HL-60/S4 (cell line): ENCODE results near the gene RNF40.

ENCODE experiments used
- in situ Hi-C: fragments of 300-500 bp; cut with MboI; formaldehyde crosslinking; loops from 2 replicates; pipeline ENCODE4 v1.14.3; 2022; ENCODE audit warnings: low sequenced_read_pairs

RNF40 gene

DNA sequence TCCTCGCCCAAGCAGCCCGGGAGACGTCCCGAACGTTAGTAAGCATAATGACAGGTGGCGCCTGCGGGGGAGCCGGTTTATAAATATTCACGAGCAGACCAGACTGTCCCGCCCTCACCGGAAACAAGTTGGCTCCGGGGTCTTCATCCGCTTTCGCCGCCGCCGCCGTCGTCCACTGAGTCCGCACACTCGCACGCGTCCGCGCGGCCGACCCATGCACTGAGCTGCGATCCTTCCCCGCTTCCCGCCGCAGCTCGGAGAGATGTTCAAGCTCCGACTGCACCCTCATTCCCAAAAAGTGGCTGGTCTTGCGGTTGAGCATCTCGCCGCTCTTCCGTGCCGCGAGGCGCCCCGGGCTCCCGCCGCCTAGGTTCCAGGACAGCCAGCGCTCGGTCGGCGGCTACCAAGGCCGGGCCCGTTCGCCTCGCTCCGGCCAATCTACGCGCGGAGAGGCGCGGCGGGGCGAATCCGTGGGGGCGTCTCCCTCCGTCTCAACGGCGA lies 645 bp upstream of the RNF40 start:
- in situ Hi-C loops, result no loop called here

- in situ Hi-C loops, result no loop called here
These were observed 1.0 kb downstream of the RNF40 start for GRCh38 chr16:30762991-30763725.

GRCh38 chr16:30764086-30764485 lies 2.0 kb downstream of the RNF40 start:
- in situ Hi-C loops, result no loop called here

DNA sequence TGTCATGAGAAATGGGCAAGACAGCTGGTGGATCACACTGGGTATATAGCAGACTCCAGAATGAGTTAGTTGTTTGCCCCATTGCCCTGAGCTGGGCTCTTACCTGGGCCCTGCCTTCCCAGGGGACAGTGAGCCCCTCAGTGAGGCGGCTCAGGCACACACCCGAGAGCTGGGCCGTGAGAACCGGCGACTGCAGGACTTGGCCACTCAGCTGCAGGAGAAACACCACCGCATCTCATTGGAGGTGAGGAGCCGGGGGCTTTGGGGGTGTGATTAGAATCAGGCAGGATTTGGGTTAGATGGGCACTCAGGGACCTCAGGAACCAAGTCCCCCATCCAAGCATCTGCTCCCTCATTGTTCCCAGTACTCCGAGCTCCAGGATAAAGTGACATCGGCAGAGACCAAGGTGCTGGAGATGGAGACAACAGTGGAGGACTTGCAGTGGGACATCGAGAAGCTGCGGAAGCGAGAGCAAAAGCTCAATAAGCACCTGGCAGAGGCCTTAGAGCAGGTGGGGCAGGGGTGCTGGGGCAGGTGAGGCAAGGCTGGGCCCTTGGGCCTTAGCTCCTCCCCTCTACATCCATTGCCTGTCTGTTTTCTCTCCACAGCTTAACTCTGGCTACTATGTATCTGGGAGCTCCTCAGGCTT lies 2.8 kb downstream of the RNF40 start:
- in situ Hi-C loops, result no loop called here

GRCh38 chr16:30766206-30766932 lies 4.2 kb downstream of the RNF40 start:
- in situ Hi-C loops, result no loop called here

- in situ Hi-C loops, result no loop called here
These were observed 4.8 kb downstream of the RNF40 start for GRCh38 chr16:30766933-30767284.

DNA sequence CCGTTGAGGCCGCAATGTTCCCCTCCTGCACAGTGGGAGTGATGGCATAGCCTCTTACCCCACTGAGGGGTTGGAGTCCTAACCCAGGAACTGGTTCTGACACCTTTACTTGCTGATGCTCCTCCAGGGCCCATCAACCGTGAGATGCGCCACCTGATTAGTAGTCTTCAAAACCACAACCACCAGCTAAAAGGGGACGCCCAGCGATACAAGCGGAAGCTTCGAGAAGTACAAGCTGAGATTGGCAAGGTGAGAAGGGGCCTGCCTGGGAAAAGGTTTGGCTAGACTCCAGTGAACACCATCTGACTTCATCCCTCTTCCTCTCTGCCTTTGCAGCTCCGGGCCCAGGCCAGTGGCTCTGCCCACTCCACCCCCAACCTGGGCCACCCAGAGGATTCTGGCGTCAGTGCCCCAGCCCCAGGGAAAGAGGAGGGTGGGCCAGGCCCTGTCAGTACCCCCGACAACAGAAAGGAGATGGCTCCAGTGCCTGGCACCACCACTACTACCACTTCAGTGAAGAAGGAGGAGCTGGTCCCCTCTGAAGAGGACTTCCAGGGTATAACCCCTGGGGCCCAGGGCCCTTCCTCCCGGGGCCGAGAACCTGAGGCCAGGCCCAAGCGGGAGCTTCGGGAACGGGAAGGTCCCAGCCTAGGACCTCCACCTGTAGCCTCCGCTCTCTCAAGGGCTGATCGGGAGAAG lies 5.8 kb downstream of the RNF40 start:
- in situ Hi-C loops, result no loop called here

GRCh38 chr16:30768583-30769181 lies 6.6 kb downstream of the RNF40 start:
- in situ Hi-C loops, result no loop called here

DNA sequence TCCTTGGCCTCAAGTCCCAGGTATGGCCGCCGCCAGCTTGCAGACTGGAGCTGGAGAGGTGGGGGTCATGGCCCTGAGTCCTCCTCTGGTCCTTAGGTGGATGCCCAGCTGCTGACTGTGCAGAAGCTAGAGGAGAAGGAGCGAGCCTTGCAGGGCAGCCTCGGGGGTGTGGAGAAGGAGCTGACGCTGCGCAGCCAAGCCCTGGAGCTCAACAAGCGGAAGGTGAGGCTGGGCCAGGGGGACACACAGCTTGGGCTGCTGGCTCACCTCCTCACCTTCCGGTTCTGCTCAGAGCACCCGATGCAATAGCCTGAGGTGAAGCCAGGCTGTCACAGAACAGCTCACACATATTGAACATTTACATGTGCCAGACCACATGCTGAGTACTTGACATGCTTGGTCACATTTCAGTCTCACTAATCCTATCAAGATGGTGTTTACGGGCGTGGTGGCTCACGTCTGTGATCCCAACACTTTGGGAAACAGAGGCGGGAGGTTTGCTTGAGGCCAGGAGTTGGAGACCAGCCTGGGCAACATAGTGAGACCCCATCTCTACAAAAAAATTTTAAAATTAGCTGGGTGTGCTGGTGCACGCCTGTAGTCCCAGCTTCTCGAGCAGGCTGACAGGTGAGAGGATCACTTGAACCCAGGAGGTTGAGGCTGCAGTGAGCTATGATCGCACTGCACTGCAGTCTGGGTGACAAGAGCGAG lies 7.4 kb downstream of the RNF40 start:
- in situ Hi-C loops, result no loop called here

GRCh38 chr16:30771726-30772125 lies 9.6 kb downstream of the RNF40 start:
- in situ Hi-C loops, result no loop called here

GRCh38 chr16:30773826-30774225 lies 11.7 kb downstream of the RNF40 start:
- in situ Hi-C loops, result no loop called here

GRCh38 chr16:30774367-30775130 lies 12.4 kb downstream of the RNF40 start:
- in situ Hi-C loops, result no loop called here

DNA sequence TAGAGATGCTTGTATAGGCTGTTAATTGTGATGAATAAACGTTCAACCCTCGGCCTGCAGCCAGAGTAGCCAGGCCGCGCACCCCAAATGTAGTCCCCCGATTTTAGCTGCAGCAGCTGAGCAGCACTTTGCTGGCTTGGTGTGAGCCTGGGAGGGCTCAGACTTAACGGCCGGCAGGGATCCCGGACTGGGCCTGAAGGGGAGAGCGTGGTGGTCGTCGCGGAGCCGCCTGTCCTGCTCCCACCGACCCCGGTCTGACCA lies 12.9 kb downstream of the RNF40 start:
- in situ Hi-C loops, result no loop called here

DNA sequence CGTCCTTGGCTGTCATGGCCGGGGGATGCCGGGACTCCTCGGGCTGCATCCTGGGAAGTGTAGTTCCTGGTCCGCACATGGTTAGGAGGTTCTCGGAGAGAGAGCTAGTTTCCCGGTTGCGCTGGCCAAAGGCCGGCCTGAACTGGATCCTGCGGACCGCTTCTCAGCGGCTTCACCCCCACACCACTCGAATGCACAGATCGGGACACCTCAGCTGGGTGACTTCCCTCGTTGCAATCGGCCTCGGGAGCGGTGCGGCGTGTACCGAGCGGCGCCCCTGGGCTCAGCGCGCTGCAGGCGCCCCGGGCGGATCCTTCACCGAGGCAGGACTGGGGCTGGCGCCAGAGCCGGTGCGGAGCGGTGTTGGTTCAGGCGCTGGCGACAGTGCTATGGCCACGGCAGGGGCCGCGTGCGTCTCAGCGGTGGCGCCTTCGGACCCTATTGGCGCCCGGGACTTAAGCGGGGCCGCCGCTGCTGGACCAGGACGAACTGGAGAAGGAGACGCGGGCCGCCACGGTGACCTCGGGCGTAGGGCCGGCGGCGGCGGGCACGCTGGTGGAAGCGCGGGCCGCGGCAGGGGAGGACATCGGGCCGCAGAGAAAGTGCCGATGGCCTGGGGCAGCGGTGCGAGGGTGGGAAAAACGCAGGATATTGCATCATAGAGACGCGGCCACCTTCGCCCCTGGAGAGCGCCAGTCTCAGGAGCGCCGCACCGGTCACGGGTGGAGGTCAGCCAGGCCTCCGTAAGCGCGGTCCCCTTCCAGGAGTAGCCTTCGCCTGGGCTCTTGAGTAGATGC lies 13.5 kb downstream of the RNF40 start:
- in situ Hi-C loops, result no loop called here

GRCh38 chr16:30777591-30778297 lies 15.6 kb downstream of the RNF40 start:
- in situ Hi-C loops, result no loop called here

DNA sequence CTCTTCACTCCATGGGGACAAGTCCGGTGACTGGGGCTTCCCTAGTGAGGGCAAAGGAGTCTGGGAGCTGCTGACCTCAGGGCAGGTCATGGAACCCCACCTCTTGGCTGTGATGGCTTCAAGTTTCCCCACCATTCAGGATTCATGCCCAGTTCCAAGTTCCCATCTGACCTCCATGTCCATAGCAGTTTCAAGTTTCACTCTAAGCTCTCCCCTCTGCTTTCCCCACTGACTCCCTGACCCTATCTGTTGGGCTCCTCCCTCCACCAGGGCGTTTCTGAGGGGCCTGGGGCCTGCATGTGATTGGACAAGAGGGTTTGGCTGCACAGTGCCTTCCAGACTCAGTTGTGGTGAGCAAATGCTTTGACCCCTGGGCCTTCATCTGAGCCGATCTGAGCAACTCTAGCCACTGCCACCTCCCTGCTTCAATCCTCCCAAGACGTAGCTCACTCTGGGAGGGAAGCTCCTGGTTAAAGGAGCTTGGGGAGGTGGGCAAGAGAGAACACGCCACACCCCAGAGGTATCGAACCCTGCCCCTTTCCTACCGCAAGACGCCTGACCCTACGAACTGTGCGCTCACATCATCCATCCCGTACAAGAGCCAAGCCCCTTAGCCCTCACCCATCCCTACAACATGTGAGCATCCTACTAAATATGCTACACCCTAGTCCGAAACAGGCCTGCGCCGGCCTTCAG lies 16.6 kb downstream of the RNF40 start:
- in situ Hi-C loops, result no loop called here

GRCh38 chr16:30779596-30779995 lies 17.5 kb downstream of the RNF40 start:
- in situ Hi-C loops, result no loop called here

GRCh38 chr16:30780021-30780420 lies 17.9 kb downstream of the RNF40 start:
- in situ Hi-C loops, result no loop called here
